GM23248 (cell line): ENCODE results near the gene ABHD12B.

Source experiments
- EZH2 ChIP-seq: fragments of 200-600 bp; sonication (generic); IDR thresholded peaks from 2 replicates; pipeline ENCODE4 v1.6.1; 2018; ENCODE audit warnings: antibody characterized with exemption, mild to moderate bottlenecking; ENCODE audit not compliant: insufficient read depth, poor library complexity, severe bottlenecking
- EZH2phosphoT487 ChIP-seq: fragments of 200-600 bp; sonication (generic); IDR thresholded peaks from 2 replicates; pipeline ENCODE4 v1.6.1; 2018; ENCODE audit warnings: antibody characterized with exemption, moderate library complexity, mild to moderate bottlenecking, low read depth; ENCODE audit not compliant: insufficient read depth

DNA sequence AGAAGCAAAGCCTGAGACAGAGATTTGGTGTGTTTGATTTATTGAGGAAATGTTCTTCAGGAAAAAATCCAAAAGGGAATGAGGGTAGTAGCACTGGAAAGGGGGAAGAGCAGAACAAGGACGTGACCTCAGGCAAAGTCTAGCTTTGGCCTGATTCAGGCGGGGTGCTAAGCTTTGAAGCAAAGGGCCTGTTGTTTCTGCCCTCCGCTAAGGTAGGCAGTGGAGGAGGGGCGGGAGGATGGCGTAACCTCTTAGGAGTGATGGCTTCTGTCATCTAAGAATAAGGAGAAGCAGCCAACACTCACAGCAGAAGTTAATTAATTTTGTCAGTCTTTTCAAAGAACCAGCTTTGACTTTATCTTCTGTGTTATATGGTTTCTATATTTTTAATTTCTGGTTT is 20.4 kb downstream of the ABHD12B start:
- no peak for TF ChIP-seq EZH2
- TF ChIP-seq EZH2phosphoT487 = no peak
